ENCODE data around the gene CCDC18.
"Not testable (repeated sequence)": the region's sequence is repeated elsewhere in the genome, so short reads cannot be mapped to it uniquely, and the experiment has no call there.

Gene CCDC18

GRCh38 chr1:93237021-93237420 is 56.5 kb downstream of the CCDC18 start:
- no peak for DNase-seq
- no peak for ATAC-seq (replicated peaks)
- no peak overlapping the region for H3K27ac Mint-ChIP-seq
- peaks cover 49 to 69% of the 10 kb centered on the region in 2 donors for H3K36me3 Mint-ChIP-seq
- H3K4me3 Mint-ChIP-seq, result no peak overlapping the region
- H3K4me1 Mint-ChIP-seq, result no peaks in the 10 kb centered on the region
- H3K9me3 Mint-ChIP-seq, result no peaks in the 10 kb centered on the region
- H3K27me3 Mint-ChIP-seq, result no peaks in the 10 kb centered on the region

- ATAC-seq (replicated peaks), result no peak
- Mint-ChIP-seq H3K4me3 (no peak overlapping the region), H3K27ac (no peak overlapping the region), H3K9me3 (peaks cover 7 to 8% of the 10 kb centered on the region in 2 donors), H3K27me3 (no peaks in the 10 kb centered on the region), H3K4me1 (no peaks in the 10 kb centered on the region), H3K36me3 (peaks cover 58 to 73% of the 10 kb centered on the region in 2 donors)
- DNase-seq, result no peak
These were observed 57.9 kb downstream of the CCDC18 start for GRCh38 chr1:93238425-93238824.

GRCh38 chr1:93239863-93240262 is 59.3 kb downstream of the CCDC18 start:
- no peak for ATAC-seq (replicated peaks)
- H3K27ac Mint-ChIP-seq, result no peak overlapping the region
- H3K36me3 Mint-ChIP-seq, result peaks cover 62 to 74% of the 10 kb centered on the region in 2 donors
- peaks cover 14 to 18% of the 10 kb centered on the region in 2 donors for H3K9me3 Mint-ChIP-seq
- H3K27me3 Mint-ChIP-seq, result no peaks in the 10 kb centered on the region
- H3K4me3 Mint-ChIP-seq, result no peak overlapping the region
- no peak for DNase-seq
- no peaks in the 10 kb centered on the region for H3K4me1 Mint-ChIP-seq

GRCh38 chr1:93243233-93243632 is 62.7 kb downstream of the CCDC18 start:
- not testable (repeated sequence) for ATAC-seq (replicated peaks); H3K27me3 Mint-ChIP-seq; H3K4me1 Mint-ChIP-seq; DNase-seq; H3K4me3 Mint-ChIP-seq
- H3K9me3 Mint-ChIP-seq, result peaks cover 14 to 18% of the 10 kb centered on the region in 2 donors
- peaks cover 52 to 71% of the 10 kb centered on the region in 2 donors for H3K36me3 Mint-ChIP-seq
- peak overlapping the region; percentile 9 for H3K27ac Mint-ChIP-seq

- Mint-ChIP-seq H3K9me3 (peaks cover 14 to 18% of the 10 kb centered on the region in 2 donors), H3K4me3 (no peak overlapping the region), H3K27me3 (no peaks in the 10 kb centered on the region), H3K27ac (no peak overlapping the region), H3K4me1 (no peaks in the 10 kb centered on the region), H3K36me3 (peaks cover 56 to 74% of the 10 kb centered on the region in 2 donors)
- ATAC-seq (replicated peaks) (no peak), DNase-seq (no peak)
These were observed 64.0 kb downstream of the CCDC18 start for GRCh38 chr1:93244298-93245069.

GRCh38 chr1:93251966-93252365 is 71.4 kb downstream of the CCDC18 start:
- no peaks in the 10 kb centered on the region for H3K27me3 Mint-ChIP-seq
- ATAC-seq (replicated peaks), result no peak
- no peak overlapping the region for H3K27ac Mint-ChIP-seq
- H3K4me1 Mint-ChIP-seq, result peaks cover 4 to 13% of the 10 kb centered on the region in 2 donors
- H3K36me3 Mint-ChIP-seq, result peaks cover 52 to 62% of the 10 kb centered on the region in 2 donors
- no peak overlapping the region for H3K4me3 Mint-ChIP-seq
- DNase-seq, result no peak
- H3K9me3 Mint-ChIP-seq, result peaks cover 9% of the 10 kb centered on the region in 2 donors

- DNase-seq, result no peak
- Mint-ChIP-seq H3K27ac (no peak overlapping the region), H3K9me3 (peaks cover 9% of the 10 kb centered on the region in 2 donors), H3K4me1 (peaks cover 4 to 13% of the 10 kb centered on the region in 2 donors), H3K36me3 (peaks cover 47 to 57% of the 10 kb centered on the region in 2 donors), H3K27me3 (no peaks in the 10 kb centered on the region), H3K4me3 (no peak overlapping the region)
- no peak for ATAC-seq (replicated peaks)
These were observed 72.1 kb downstream of the CCDC18 start for GRCh38 chr1:93252598-93252997.

GRCh38 chr1:93253516-93253915 is 73.0 kb downstream of the CCDC18 start:
- no peak for ATAC-seq (replicated peaks)
- peaks cover 4 to 13% of the 10 kb centered on the region in 2 donors for H3K4me1 Mint-ChIP-seq
- H3K9me3 Mint-ChIP-seq, result peaks cover 9% of the 10 kb centered on the region in 2 donors
- H3K27ac Mint-ChIP-seq, result no peak overlapping the region
- H3K4me3 Mint-ChIP-seq, result no peak overlapping the region
- H3K36me3 Mint-ChIP-seq, result peaks cover 43 to 49% of the 10 kb centered on the region in 2 donors
- no peaks in the 10 kb centered on the region for H3K27me3 Mint-ChIP-seq
- no peak for DNase-seq

- H3K36me3 Mint-ChIP-seq, result peaks cover 38 to 41% of the 10 kb centered on the region in 2 donors
- peaks cover 9% of the 10 kb centered on the region in 2 donors for H3K9me3 Mint-ChIP-seq
- no peak for DNase-seq
- ATAC-seq (replicated peaks), result no peak
- H3K4me3 Mint-ChIP-seq, result no peak overlapping the region
- H3K27ac Mint-ChIP-seq, result no peak overlapping the region
- peaks cover 4 to 12% of the 10 kb centered on the region in 2 donors for H3K4me1 Mint-ChIP-seq
- H3K27me3 Mint-ChIP-seq, result no peaks in the 10 kb centered on the region
These were observed 74.9 kb downstream of the CCDC18 start for GRCh38 chr1:93255222-93256079.

GRCh38 chr1:93256433-93256832 is 75.9 kb downstream of the CCDC18 start:
- DNase-seq (no peak), ATAC-seq (replicated peaks) (no peak)
- Mint-ChIP-seq H3K36me3 (peaks cover 34 to 40% of the 10 kb centered on the region in 2 donors), H3K4me3 (no peak overlapping the region), H3K27me3 (no peaks in the 10 kb centered on the region), H3K9me3 (peaks cover 9% of the 10 kb centered on the region in 2 donors), H3K27ac (no peak overlapping the region), H3K4me1 (peaks cover 4 to 6% of the 10 kb centered on the region in 2 donors)

GRCh38 chr1:93257889-93258288 is 77.4 kb downstream of the CCDC18 start:
- DNase-seq, result no peak
- no peak overlapping the region for H3K4me3 Mint-ChIP-seq
- peaks cover 7 to 9% of the 10 kb centered on the region in 2 donors for H3K9me3 Mint-ChIP-seq
- no peaks in the 10 kb centered on the region for H3K4me1 Mint-ChIP-seq
- peaks cover 33 to 41% of the 10 kb centered on the region in 2 donors for H3K36me3 Mint-ChIP-seq
- no peak for ATAC-seq (replicated peaks)
- H3K27ac Mint-ChIP-seq, result no peak overlapping the region
- no peaks in the 10 kb centered on the region for H3K27me3 Mint-ChIP-seq

GRCh38 chr1:93260726-93261125 is 80.2 kb downstream of the CCDC18 start:
- Mint-ChIP-seq H3K36me3 (peaks cover 36 to 49% of the 10 kb centered on the region in 2 donors), H3K9me3 (peaks cover 15 to 19% of the 10 kb centered on the region in 2 donors)
- not testable (repeated sequence) for H3K4me3 Mint-ChIP-seq; DNase-seq; H3K27me3 Mint-ChIP-seq; H3K27ac Mint-ChIP-seq; ATAC-seq (replicated peaks); H3K4me1 Mint-ChIP-seq

GRCh38 chr1:93262645-93263044 is 82.1 kb downstream of the CCDC18 start:
- H3K9me3 Mint-ChIP-seq, result peaks cover 18 to 24% of the 10 kb centered on the region in 2 donors
- H3K4me1 Mint-ChIP-seq, result peaks cover 0 to 4% of the 10 kb centered on the region in 2 donors
- no peak overlapping the region for H3K4me3 Mint-ChIP-seq
- DNase-seq (no peak), ATAC-seq (replicated peaks) (no peak)
- H3K27ac Mint-ChIP-seq, result no peak overlapping the region
- H3K36me3 Mint-ChIP-seq, result peaks cover 49 to 67% of the 10 kb centered on the region in 2 donors
- H3K27me3 Mint-ChIP-seq, result no peaks in the 10 kb centered on the region

GRCh38 chr1:93268888-93269287 is 88.4 kb downstream of the CCDC18 start:
- not testable (repeated sequence) for H3K4me3 Mint-ChIP-seq; H3K4me1 Mint-ChIP-seq; DNase-seq; H3K27ac Mint-ChIP-seq; H3K27me3 Mint-ChIP-seq; ATAC-seq (replicated peaks)
- peaks cover 9 to 12% of the 10 kb centered on the region in 2 donors for H3K9me3 Mint-ChIP-seq
- H3K36me3 Mint-ChIP-seq, result peaks cover 32 to 60% of the 10 kb centered on the region in 2 donors

Measured in stimulated activated naive B cell treated with anti-CD40 and anti-IgM and Interleukin-4, amounts not matched to agents 10 μg/mL and 1 μg/mL and 100 μg/mL, for 72 hours (primary cell).